ENCODE measurements around the gene CNPY4.

Gene CNPY4

GRCh38 chr7:100167912-100168323 is 48.5 kb downstream of the CNPY4 start:
- no peak for DNase-seq (ENCODE audit: low read depth)

- no peak for DNase-seq (ENCODE audit: low read depth)
Measured at GRCh38 chr7:100169147-100169850, 49.9 kb downstream of the CNPY4 start.

GRCh38 chr7:100170101-100170897 is 50.9 kb downstream of the CNPY4 start:
- no peak for DNase-seq (ENCODE audit: low read depth)

- no peak for DNase-seq (ENCODE audit: low read depth)
Measured at GRCh38 chr7:100171087-100171681, 51.8 kb downstream of the CNPY4 start.

GRCh38 chr7:100171840-100172239 is 52.4 kb downstream of the CNPY4 start:
- DNase-seq (ENCODE audit: low read depth) = no peak

- no peak for DNase-seq (ENCODE audit: low read depth)
Measured at GRCh38 chr7:100173806-100174495, 54.5 kb downstream of the CNPY4 start.

GRCh38 chr7:100174582-100174981 is 55.1 kb downstream of the CNPY4 start:
- DNase-seq (ENCODE audit: low read depth) = no peak
